HUES48 (cell line): Measurements from ENCODE around the gene KRI1.
"Not testable (repeated sequence)": the region's sequence is repeated elsewhere in the genome, so short reads cannot be mapped to it uniquely, and the experiment has no call there.

Experiments
- H3K27ac ChIP-seq: one replicate; pipeline ENCODE4 v1.7.0; 2013; ENCODE audit warnings: low read depth, low read length, inconsistent platforms
- H3K27me3 ChIP-seq: 2 replicates; pipeline ENCODE4 v1.6.1; 2013; ENCODE audit warnings: mild to moderate bottlenecking, low read length; ENCODE audit not compliant: control insufficient read depth, insufficient read depth
- H3K36me3 ChIP-seq: 2 replicates; pipeline ENCODE4 v1.6.1; 2013; ENCODE audit warnings: low read length; ENCODE audit not compliant: control insufficient read depth, insufficient read depth
- H3K4me1 ChIP-seq: 2 replicates; pipeline ENCODE4 v1.6.1; 2013; ENCODE audit warnings: mild to moderate bottlenecking, low read length; ENCODE audit not compliant: control insufficient read depth, insufficient read depth
- H3K4me3 ChIP-seq: 2 replicates; pipeline ENCODE4 v1.5.1; 2013; ENCODE audit warnings: mild to moderate bottlenecking, low read depth, low read length
- H3K9ac ChIP-seq: 2 replicates; pipeline ENCODE4 v1.6.1; 2013; ENCODE audit warnings: mild to moderate bottlenecking, low read depth, low read length, moderate library complexity
- H3K9me3 ChIP-seq: 2 replicates; pipeline ENCODE4 v1.6.1; 2013; ENCODE audit warnings: low read length; ENCODE audit not compliant: control insufficient read depth, insufficient read depth

Gene KRI1

GRCh38 chr19:10548746-10549276 lies 17.0 kb downstream of the KRI1 start:
- Histone ChIP-seq H3K4me3 (no peak overlapping the region), H3K27me3 (no peaks in the 10 kb centered on the region), H3K36me3 (peaks cover 49% of the 10 kb centered on the region), H3K9ac (no peak overlapping the region), H3K4me1 (no peaks in the 10 kb centered on the region), H3K9me3 (no peaks in the 10 kb centered on the region), H3K27ac (no peak overlapping the region)

- Histone ChIP-seq H3K36me3 (peaks cover 31% of the 10 kb centered on the region), H3K9me3 (no peaks in the 10 kb centered on the region), H3K4me1 (no peaks in the 10 kb centered on the region), H3K9ac (no peak overlapping the region), H3K4me3 (no peak overlapping the region), H3K27me3 (no peaks in the 10 kb centered on the region), H3K27ac (no peak overlapping the region)
These were observed 19.0 kb downstream of the KRI1 start for GRCh38 chr19:10546817-10547216.

- peak overlapping the region; percentile 90 for H3K4me3 ChIP-seq
- H3K36me3 ChIP-seq = peaks cover 24% of the 10 kb centered on the region
- H3K27me3 ChIP-seq = no peaks in the 10 kb centered on the region
- H3K9ac ChIP-seq = peak overlapping the region; percentile 83; the same call in 1 of the 2 replicates
- no peak overlapping the region for H3K27ac ChIP-seq
- no peaks in the 10 kb centered on the region for H3K4me1 ChIP-seq
- no peaks in the 10 kb centered on the region for H3K9me3 ChIP-seq
These were observed 21.0 kb downstream of the KRI1 start for GRCh38 chr19:10544753-10545251.

- peak overlapping the region; percentile 72 for H3K27ac ChIP-seq
These were observed 21.5 kb downstream of the KRI1 start for GRCh38 chr19:10544242-10544752.

GRCh38 chr19:10543420-10544241 lies 22.2 kb downstream of the KRI1 start, which contains the start of gene ATG4D:
Gene ATG4D (plus strand): TSS chr19:10543904. CDS start chr19:10544091, 187 bp downstream.
- Histone ChIP-seq H3K9me3 (no peaks in the 10 kb centered on the region), H3K4me1 (no peaks in the 10 kb centered on the region), H3K4me3 (peak within 1 kb of the TSS; percentile 90), H3K27ac (peak within 1 kb of the TSS; percentile 72), H3K9ac (peak within 1 kb of the TSS; percentile 83; the same call in 1 of the 2 replicates), H3K36me3 (peaks cover 17% of the 10 kb centered on the region), H3K27me3 (no peaks in the 10 kb centered on the region)

More at GRCh38 chr19:10544242-10544752, 21.5 kb downstream of the KRI1 start:
- Histone ChIP-seq H3K9ac (peak overlapping the region; percentile 83; the same call in 1 of the 2 replicates), H3K4me1 (no peaks in the 10 kb centered on the region), H3K9me3 (no peaks in the 10 kb centered on the region), H3K36me3 (peaks cover 21% of the 10 kb centered on the region), H3K27me3 (no peaks in the 10 kb centered on the region), H3K4me3 (peak overlapping the region; percentile 90)

- H3K9ac ChIP-seq = no peak overlapping the region
- no peak overlapping the region for H3K27ac ChIP-seq
These were observed 22.8 kb downstream of the KRI1 start for GRCh38 chr19:10543059-10543419.

GRCh38 chr19:10539016-10539415 lies 26.8 kb downstream of the KRI1 start:
- not testable (repeated sequence) for H3K36me3 ChIP-seq, H3K27ac ChIP-seq, H3K9me3 ChIP-seq, H3K4me1 ChIP-seq, H3K27me3 ChIP-seq, H3K9ac ChIP-seq, H3K4me3 ChIP-seq

More at GRCh38 chr19:10543059-10543419, 22.8 kb downstream of the KRI1 start:
- peak overlapping the region; percentile 90 for H3K4me3 ChIP-seq
- no peaks in the 10 kb centered on the region for H3K4me1 ChIP-seq
- no peaks in the 10 kb centered on the region for H3K27me3 ChIP-seq
- H3K9me3 ChIP-seq = no peaks in the 10 kb centered on the region
- H3K36me3 ChIP-seq = peaks cover 12% of the 10 kb centered on the region

GRCh38 chr19:10538204-10538983 lies 27.4 kb downstream of the KRI1 start:
- Histone ChIP-seq H3K4me1 (no peaks in the 10 kb centered on the region), H3K36me3 (no peaks in the 10 kb centered on the region)

GRCh38 chr19:10537668-10538067 lies 28.1 kb downstream of the KRI1 start:
- Histone ChIP-seq H3K36me3 (no peaks in the 10 kb centered on the region), H3K9ac (no peak overlapping the region), H3K27ac (no peak overlapping the region), H3K27me3 (no peaks in the 10 kb centered on the region), H3K9me3 (no peaks in the 10 kb centered on the region), H3K4me1 (no peaks in the 10 kb centered on the region), H3K4me3 (no peak overlapping the region)

More at GRCh38 chr19:10538204-10538983, 27.4 kb downstream of the KRI1 start:
- H3K4me3 ChIP-seq = no peak overlapping the region
- no peaks in the 10 kb centered on the region for H3K9me3 ChIP-seq
- no peak overlapping the region for H3K9ac ChIP-seq
- H3K27ac ChIP-seq = no peak overlapping the region
- no peaks in the 10 kb centered on the region for H3K27me3 ChIP-seq

GRCh38 chr19:10535613-10536012 lies 30.2 kb downstream of the KRI1 start:
- H3K36me3 ChIP-seq = no peaks in the 10 kb centered on the region
- no peaks in the 10 kb centered on the region for H3K4me1 ChIP-seq
- H3K9ac ChIP-seq = no peak overlapping the region
- no peaks in the 10 kb centered on the region for H3K27me3 ChIP-seq
- no peak overlapping the region for H3K27ac ChIP-seq
- H3K9me3 ChIP-seq = no peaks in the 10 kb centered on the region
- no peak overlapping the region for H3K4me3 ChIP-seq
